HG03039 (cell line): ENCODE data around the gene MLYCD.
"Not testable (repeated sequence)": the region's sequence is repeated elsewhere in the genome, so short reads cannot be mapped to it uniquely, and the experiment has no call there.

Source experiments
- ATAC-seq: cut with Tn5 transposase; IDR thresholded peaks from one replicate; pipeline ENCODE4 v1.9.1; 2021; ENCODE audit warnings: mild to moderate bottlenecking, moderate library complexity; ENCODE audit not compliant: unreplicated experiment

The MLYCD gene

DNA sequence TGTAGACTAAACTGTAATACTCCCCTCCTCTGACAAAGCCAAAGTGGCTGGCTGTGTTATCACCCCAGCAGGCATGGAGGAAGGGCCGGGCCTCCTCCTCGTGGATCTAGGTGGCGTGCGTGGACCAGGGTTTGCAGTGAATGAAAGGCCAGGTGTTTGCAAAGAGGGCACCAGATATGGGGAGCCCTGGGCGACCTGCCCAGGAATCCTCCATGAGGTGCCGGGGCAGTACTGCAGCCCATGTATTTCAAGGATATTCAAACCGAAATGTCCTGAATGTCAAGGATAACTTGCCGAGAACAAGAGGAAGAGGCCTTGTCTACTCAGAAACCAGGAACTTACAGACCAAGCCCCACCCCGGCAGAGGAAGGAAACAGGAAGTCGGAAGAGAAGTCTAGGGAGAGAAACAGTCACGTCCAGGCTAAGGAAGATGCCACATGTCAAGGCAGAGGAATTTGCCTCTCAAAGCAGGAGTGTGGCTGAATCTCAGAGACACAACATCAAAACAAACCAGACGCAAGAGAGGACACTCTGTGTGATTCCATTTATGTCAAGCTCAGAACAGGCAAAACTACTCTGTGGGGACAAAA, 40.4 kb downstream of the MLYCD start:
- no peak for ATAC-seq

DNA sequence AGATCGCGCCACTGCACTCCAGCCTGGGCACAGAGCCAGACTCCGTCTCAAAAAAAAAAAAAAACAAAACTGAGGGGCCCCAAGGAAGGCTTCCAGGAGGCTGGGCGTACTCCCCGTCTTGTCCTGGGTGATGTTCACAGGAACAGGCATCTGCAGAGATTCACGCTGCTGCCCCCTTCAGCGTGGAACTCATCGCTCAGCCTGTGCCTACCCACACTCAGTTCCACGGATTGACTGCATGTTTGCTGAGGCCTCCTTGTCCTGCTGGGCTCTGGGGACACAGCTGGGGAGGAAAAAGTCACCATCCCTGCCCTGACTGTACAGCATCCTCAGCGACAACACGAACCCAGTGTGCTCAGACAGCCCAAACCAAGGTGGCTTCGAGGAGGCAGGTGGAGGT, 41.2 kb downstream of the MLYCD start:
- ATAC-seq = no peak

GRCh38 chr16:83940630-83941378, 41.9 kb downstream of the MLYCD start:
- ATAC-seq = no peak

DNA sequence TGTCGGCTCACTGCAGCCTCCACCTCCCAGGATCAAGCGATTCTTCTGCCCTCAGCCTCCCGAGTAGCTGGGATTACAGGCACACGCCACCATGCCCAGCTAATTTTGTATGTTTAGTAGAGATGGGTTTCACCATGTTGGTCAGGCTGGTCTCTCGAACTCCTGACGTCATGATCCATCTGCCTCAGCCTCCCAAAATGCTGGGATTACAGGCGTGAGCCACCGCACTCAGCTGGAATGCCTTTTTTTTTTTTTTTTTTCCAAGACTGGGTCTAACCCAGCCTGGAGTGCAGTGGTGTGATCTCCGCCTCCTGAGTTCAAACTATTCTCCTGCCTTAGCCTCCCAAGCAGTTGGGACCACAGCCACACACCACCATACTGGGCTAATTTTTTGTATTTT, 42.6 kb downstream of the MLYCD start:
- ATAC-seq = not testable (repeated sequence)

DNA sequence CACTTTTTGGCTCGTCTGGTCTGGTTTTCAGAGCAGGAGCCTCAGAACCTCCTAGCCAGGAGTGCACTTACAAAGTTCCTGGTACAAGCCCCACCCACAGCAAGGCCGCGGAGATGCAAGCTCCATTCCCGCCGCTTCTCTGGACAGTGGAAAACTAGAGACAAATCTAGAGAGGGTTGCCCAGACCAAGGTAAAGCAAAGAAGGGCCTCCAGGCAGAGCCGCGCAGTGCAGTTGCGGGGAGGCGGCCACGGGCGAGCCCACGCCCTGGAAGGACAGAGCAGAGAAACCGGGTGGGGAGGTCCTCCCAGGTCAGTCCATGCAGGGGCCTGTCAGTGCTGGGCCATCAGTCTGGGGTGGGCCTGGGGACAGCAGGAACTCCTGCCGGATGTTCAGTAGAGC, 43.2 kb downstream of the MLYCD start:
- ATAC-seq = no peak

DNA sequence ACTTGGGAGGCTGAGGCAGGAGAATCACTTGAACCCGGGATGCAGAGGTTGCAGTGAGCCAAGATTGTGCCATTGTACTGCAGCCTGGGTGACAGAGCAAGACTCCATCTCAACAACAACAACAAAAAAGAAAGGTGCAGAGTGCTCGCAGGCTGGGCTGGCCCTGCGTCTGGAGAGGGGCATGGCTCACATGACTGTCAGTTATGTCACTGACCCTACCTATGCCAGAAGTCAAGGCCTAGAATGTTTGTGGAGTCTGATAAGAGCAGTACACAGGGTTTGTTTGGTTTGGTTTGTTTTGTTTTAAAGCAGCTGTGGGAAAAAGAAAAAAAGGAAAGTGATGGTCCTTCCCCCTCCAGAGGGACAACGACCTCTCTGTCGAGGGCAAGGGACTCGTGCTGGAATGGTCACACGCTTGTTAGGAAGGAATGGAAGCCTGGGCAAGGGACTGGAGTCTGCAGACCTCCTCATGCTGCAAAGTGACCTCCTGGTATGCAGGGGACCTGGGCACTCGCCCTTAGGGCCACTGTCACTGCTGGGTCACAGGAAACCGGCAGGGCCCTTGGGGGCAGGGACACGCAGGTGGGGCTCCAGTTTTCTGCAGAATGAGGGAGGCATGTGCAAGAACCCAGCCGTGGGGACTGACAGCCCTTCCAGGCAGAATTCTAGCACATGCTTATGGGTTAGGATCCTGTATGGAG, 44.0 kb downstream of the MLYCD start:
- no peak for ATAC-seq

- no peak for ATAC-seq
Observed at GRCh38 chr16:83943516-83944050, 44.7 kb downstream of the MLYCD start.

- no peak for ATAC-seq
Observed at GRCh38 chr16:83945587-83945986, 46.7 kb downstream of the MLYCD start.

- no peak for ATAC-seq
Observed at GRCh38 chr16:83946154-83946780, 47.4 kb downstream of the MLYCD start.

- ATAC-seq = no peak
Observed at GRCh38 chr16:83946781-83947566, 48.1 kb downstream of the MLYCD start.

- ATAC-seq = no peak
Observed at GRCh38 chr16:83947642-83948234, 48.8 kb downstream of the MLYCD start.

DNA sequence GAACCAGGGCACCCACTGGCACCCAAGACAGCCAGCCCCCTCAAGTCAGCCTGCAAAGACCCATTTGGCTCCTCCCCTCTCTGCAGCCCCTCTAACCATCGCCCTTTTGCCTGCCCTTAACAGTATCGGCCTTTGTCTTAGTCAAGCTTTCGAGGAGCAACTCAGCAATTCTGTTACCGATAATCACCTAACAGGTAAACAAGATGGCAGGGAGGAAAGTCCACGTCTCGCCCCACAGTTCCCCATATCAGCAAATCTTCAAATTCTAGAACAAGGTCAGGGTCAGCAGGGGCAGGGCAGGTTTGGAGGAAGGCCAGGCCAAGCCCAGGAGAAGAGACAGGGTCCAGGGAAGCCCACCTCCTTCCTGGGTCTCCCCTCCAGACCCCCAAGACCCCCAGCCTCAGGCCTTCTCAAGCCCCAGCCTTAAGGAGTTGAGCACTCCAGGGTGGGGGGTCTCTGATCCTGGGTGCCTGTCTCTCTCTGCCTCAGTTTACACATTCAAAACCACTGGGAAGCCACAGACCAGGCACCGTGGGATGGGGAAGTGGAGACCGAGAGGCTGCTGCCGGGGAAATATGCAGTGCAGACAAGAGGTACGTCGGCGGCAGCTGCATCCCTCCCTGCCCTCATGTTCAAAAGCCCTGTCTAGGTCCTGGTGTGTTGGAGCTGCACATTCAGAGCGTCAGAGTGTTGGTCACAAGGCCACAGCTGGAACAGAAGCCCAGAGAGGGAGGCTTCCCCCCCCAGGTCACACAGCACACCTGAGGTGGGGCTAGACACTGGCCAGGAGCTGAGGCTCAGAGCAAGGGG, 50.2 kb downstream of the MLYCD start:
- ATAC-seq = no peak

- ATAC-seq = no peak
Observed at GRCh38 chr16:83949724-83950001, 50.7 kb downstream of the MLYCD start.

DNA sequence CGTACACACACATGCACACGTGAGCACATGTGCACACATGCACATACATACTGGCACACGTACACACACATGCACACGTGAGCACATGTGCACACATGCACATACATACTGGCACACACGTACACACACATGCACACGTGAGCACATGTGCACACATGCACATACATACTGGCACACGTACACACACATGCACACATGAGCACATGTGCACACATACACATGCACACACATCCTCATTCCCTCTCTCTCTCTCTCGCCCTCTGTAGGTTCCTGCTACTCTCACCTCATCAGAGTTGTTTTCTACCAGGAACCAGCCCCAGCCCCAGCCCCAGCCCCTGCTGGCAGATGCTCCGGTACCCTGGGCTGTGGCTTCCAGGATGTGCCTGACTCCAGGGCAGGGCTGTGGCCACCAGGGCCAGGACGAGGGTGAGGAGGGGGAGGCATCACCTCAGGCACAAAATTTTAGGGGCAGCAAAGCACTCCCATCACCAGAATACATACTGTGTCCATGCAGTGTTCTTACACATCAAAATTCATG, 52.0 kb downstream of the MLYCD start:
- not testable (repeated sequence) for ATAC-seq

GRCh38 chr16:83951544-83951943, 52.6 kb downstream of the MLYCD start:
- ATAC-seq = no peak

- ATAC-seq = no peak
Observed at GRCh38 chr16:83952587-83952939, 53.6 kb downstream of the MLYCD start.

DNA sequence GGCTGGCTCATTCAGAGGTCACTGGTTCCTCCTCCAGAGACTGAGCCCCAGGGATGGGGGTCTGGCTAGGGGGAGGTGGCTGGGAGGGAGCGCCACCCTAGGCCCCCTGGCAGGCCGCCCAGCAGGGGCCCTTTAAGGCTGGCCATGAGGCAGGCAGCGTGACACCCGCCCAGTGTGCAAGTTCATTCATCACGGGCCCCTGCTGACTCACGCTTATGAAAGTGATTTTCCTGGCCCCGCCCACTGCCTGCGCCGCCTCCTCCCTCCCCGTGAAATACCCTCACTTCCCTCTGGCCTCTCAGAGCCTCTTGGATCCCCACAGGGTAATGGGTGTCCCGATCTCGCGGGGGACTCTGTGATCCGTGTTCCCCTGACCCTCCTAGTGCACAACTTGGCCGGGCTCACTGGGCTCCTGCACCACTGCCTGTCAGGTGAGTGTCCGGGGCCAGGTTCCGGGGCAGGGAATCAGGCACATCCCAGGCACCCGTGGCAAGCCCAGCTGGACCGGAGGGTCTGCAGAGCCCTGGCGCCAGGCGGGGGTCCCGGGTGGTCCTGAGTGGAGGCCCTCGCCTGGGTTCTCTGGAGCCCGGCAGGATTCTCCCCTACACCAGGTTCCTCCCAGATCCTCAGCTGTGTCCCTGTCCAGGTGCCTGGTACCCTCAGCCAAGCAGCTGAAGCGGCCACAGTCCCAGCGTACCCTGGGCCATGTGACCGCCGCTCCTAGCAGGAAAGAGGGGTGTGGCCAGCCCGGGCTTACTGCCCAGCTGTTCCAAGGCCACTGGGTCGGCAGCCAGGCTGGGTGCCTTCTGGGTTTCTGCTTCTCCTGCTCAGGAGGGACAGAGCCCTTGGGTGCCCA, 54.3 kb downstream of the MLYCD start, which contains the start of gene OSGIN1:
OSGIN1 (plus strand) TSS at position 301 of the 856 bp plus-strand sequence. CDS start 4,432 bp downstream, outside the sequence.
- ATAC-seq = peak; percentile 46

DNA sequence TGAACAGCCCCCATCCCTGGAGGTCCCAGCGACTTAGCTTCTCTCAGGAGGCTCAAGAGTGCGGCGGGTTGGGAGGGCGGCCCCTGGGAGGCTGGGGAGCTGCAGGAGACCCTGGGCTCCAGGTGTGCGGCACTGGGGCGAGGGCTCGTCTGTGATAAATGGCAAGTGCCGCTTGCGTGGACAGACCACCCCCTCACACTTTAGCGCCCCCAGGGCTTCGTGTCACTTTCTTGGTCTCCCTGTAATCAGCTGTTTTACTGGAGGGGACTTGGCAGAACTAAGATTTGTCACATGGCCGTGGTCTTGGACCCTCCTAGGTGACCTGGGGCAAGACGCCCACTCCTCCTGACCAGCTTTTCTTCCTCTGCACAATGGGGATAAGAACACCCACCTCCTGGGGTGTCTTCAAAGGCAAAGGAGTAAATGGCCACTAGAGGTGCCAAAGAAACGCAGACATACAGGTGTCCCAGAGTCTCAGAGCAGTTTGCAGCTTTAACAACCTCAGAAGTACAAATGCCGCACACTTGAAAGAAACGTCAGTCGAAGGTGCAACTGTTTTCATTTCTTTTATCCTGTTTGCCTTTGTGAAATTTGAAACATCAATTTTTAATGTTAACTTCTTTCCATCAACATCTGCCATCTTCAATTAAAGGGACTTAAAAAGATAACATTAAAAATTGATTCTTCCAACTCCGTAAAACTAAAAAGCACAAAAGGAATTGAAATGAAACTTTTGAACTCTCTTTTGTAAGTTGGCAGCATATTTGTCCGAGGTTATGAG, 55.1 kb downstream of the MLYCD start:
- ATAC-seq = no peak
